ENCODE data around the gene MAN1C1. TPM values are rescaled to one million over a fixed set of nuclear protein-coding genes. Genes with fewer than 3 reads are reported as not detected.
"Not testable (repeated sequence)": the region's sequence is repeated elsewhere in the genome, so short reads cannot be mapped to it uniquely, and the experiment has no call there.

MAN1C1 gene
- polyA plus RNA-seq, 1 donor: 9.6 TPM

GRCh38 chr1:25657121-25657882 is 40.7 kb downstream of the MAN1C1 start:
- DNase-seq (ENCODE audit: low read depth): no peak

- DNase-seq (ENCODE audit: low read depth): no peak
Measured at GRCh38 chr1:25657883-25658760, 41.5 kb downstream of the MAN1C1 start.

GRCh38 chr1:25658791-25659431 is 42.3 kb downstream of the MAN1C1 start:
- no peak for DNase-seq (ENCODE audit: low read depth)

- DNase-seq (ENCODE audit: low read depth): no peak
Measured at GRCh38 chr1:25661043-25661815, 44.6 kb downstream of the MAN1C1 start.

- no peak for DNase-seq (ENCODE audit: low read depth)
Measured at GRCh38 chr1:25662061-25662460, 45.5 kb downstream of the MAN1C1 start.

GRCh38 chr1:25662959-25663358 is 46.4 kb downstream of the MAN1C1 start:
- DNase-seq (ENCODE audit: low read depth): not testable (repeated sequence)

GRCh38 chr1:25664357-25665199 is 48.0 kb downstream of the MAN1C1 start:
- peak; percentile 71 for DNase-seq (ENCODE audit: low read depth)

GRCh38 chr1:25666460-25666859 is 49.9 kb downstream of the MAN1C1 start:
- DNase-seq (ENCODE audit: low read depth): no peak

GRCh38 chr1:25668931-25669573 is 52.5 kb downstream of the MAN1C1 start:
- DNase-seq (ENCODE audit: low read depth): no peak

- DNase-seq (ENCODE audit: low read depth): no peak
Measured at GRCh38 chr1:25669781-25670567, 53.4 kb downstream of the MAN1C1 start.

- no peak for DNase-seq (ENCODE audit: low read depth)
Measured at GRCh38 chr1:25671929-25672328, 55.3 kb downstream of the MAN1C1 start.

GRCh38 chr1:25672763-25673409 is 56.3 kb downstream of the MAN1C1 start:
- no peak for DNase-seq (ENCODE audit: low read depth)

GRCh38 chr1:25673456-25673855 is 56.9 kb downstream of the MAN1C1 start:
- DNase-seq (ENCODE audit: low read depth): no peak

GRCh38 chr1:25673962-25674806 is 57.6 kb downstream of the MAN1C1 start:
- no peak for DNase-seq (ENCODE audit: low read depth)

- DNase-seq (ENCODE audit: low read depth): no peak
Measured at GRCh38 chr1:25674807-25675084, 58.2 kb downstream of the MAN1C1 start.

GRCh38 chr1:25675729-25676476 is 59.3 kb downstream of the MAN1C1 start:
- DNase-seq (ENCODE audit: low read depth): no peak

- DNase-seq (ENCODE audit: low read depth): no peak
Measured at GRCh38 chr1:25676488-25676887, 59.9 kb downstream of the MAN1C1 start.

Measured in forelimb muscle (tissue), 1 donor.